ENCODE results near the gene SLC24A5.

SLC24A5 gene

DNA sequence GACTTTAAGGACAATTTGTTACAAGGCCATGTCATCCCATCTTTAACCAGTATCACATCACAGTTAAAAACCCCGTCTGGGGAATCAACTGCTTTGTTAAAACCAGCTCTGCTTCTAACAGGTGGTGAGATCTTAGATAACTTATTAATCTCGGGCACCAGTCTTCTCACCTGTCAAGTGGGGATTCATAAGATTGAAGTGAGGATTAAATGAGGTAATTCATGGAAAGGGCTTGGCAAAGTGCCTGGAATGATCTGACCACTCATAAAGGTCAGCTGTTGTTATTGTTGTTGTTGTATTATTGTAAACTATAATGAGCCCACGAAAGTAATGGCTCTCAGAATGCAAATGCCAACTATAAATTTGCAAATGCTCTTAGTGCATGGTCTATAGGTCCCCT, 30.1 kb upstream of the SLC24A5 start:
- no peaks in the 10 kb centered on the region for H3K4me1 ChIP-seq (ENCODE audit: control insufficient read depth in 1 of 2, insufficient read depth in 2 of 2, low read length in 2 of 2)
- H3K27ac ChIP-seq (ENCODE audit: low read length), result no peak overlapping the region

DNA sequence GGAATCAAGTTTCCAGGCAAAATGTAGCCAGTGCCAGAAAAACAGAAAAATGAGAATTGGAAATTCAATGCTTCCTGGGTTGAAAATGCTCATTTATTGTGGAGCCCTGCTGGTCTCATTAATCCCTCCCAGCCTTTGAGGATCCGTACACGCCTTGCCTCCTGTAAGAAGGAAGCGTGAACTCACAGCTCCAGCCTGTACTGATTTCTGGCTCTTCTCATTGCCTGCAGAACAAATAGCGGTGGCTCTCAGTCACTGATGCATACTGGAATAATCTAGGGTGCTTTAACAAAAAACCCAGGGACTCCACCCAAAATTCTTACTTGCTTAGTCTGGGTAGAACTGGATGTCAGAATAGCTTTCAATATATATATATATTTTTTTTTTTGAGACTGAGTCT, 29.3 kb upstream of the SLC24A5 start:
- Histone ChIP-seq H3K4me1 (ENCODE audit: control insufficient read depth in 1 of 2, insufficient read depth in 2 of 2, low read length in 2 of 2) (no peaks in the 10 kb centered on the region), H3K27ac (ENCODE audit: low read length) (no peak overlapping the region), H3K4me3 (ENCODE audit: low read depth in 1 of 2, low read length in 2 of 2) (no peak overlapping the region), H3K9me3 (ENCODE audit: control insufficient read depth in 1 of 2, low read length in 2 of 2) (no peaks in the 10 kb centered on the region), H3K36me3 (ENCODE audit: control insufficient read depth in 1 of 2, insufficient read depth in 2 of 2, low read length in 2 of 2) (no peaks in the 10 kb centered on the region), H3K27me3 (ENCODE audit: low read depth, low read length) (no peaks in the 10 kb centered on the region)

More for the DNA sequence above, 30.1 kb upstream of the SLC24A5 start:
- H3K27me3 ChIP-seq (ENCODE audit: low read depth, low read length), result no peaks in the 10 kb centered on the region
- no peak overlapping the region for H3K4me3 ChIP-seq (ENCODE audit: low read depth in 1 of 2, low read length in 2 of 2)
- H3K36me3 ChIP-seq (ENCODE audit: control insufficient read depth in 1 of 2, insufficient read depth in 2 of 2, low read length in 2 of 2), result no peaks in the 10 kb centered on the region
- no peaks in the 10 kb centered on the region for H3K9me3 ChIP-seq (ENCODE audit: control insufficient read depth in 1 of 2, low read length in 2 of 2)

DNA sequence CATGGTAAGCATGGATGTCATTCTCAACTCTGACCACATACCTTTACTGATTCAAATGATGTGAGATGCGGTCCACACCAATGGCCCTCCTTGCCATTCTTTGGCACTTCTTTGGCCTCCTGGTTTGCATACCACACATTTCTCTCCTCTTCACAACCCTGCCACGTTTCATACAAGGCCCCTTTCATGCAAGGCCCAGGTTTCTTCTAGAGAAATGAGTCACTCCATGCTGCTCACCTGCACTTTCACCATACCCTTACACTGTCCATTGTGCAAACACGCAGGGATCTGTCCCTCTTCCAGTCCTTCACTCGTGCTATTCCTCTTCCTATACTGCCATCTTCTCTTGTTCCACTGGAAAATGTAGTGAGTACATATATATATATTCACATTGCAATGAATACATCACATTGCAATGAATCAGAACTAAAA, 24.4 kb upstream of the SLC24A5 start:
- Histone ChIP-seq H3K27ac (ENCODE audit: low read length) (no peak overlapping the region), H3K4me1 (ENCODE audit: control insufficient read depth in 1 of 2, insufficient read depth in 2 of 2, low read length in 2 of 2) (no peaks in the 10 kb centered on the region), H3K4me3 (ENCODE audit: low read depth in 1 of 2, low read length in 2 of 2) (no peak overlapping the region), H3K27me3 (ENCODE audit: low read depth, low read length) (no peaks in the 10 kb centered on the region), H3K9me3 (ENCODE audit: control insufficient read depth in 1 of 2, low read length in 2 of 2) (no peaks in the 10 kb centered on the region), H3K36me3 (ENCODE audit: control insufficient read depth in 1 of 2, insufficient read depth in 2 of 2, low read length in 2 of 2) (no peaks in the 10 kb centered on the region)

DNA sequence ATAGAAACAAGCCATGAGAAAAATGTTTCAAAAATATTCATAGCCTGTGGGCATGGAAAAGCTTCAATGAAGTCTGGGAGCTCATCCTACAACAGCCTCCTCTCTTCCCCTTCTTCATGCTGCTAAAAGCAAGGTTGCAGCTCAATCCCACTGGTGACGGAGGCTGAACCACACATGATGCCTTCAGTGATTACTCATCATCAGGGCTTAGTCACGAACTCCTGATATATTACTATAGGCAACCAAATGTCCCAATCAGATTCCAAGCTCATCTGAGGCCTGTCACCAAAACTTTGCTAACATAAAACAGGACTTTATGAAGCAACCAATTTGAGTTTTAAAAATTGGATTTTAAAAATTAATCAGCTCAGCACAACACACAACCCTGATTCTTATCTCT, 24.0 kb upstream of the SLC24A5 start:
- H3K27ac ChIP-seq (ENCODE audit: low read length), result no peak overlapping the region
- H3K4me1 ChIP-seq (ENCODE audit: control insufficient read depth in 1 of 2, insufficient read depth in 2 of 2, low read length in 2 of 2), result no peaks in the 10 kb centered on the region
- H3K27me3 ChIP-seq (ENCODE audit: low read depth, low read length), result no peaks in the 10 kb centered on the region

DNA sequence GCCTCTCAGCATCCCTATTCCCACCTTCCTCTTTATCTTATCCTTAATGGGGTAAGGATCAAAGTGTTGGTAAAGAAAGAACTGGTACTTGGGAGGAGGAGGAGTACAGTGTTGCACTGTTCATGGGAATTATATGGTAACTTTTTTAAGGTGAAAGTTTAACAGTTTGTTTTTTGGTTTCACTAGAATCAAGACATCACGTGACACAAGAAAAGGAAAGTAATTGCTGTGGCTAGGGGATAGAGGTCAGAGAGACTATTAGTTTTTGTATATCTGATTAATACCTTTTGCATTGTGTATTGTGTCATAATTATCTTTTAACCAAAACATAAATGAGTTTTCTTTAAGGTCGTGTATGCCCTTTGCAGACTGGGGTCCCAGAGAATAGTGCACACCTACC, 23.5 kb upstream of the SLC24A5 start:
- no peaks in the 10 kb centered on the region for H3K9me3 ChIP-seq (ENCODE audit: control insufficient read depth in 1 of 2, low read length in 2 of 2)
- H3K36me3 ChIP-seq (ENCODE audit: control insufficient read depth in 1 of 2, insufficient read depth in 2 of 2, low read length in 2 of 2), result no peaks in the 10 kb centered on the region
- H3K4me1 ChIP-seq (ENCODE audit: control insufficient read depth in 1 of 2, insufficient read depth in 2 of 2, low read length in 2 of 2), result no peaks in the 10 kb centered on the region
- no peak overlapping the region for H3K27ac ChIP-seq (ENCODE audit: low read length)
- no peaks in the 10 kb centered on the region for H3K27me3 ChIP-seq (ENCODE audit: low read depth, low read length)
- H3K4me3 ChIP-seq (ENCODE audit: low read depth in 1 of 2, low read length in 2 of 2), result no peak overlapping the region

More for the DNA sequence above, 24.0 kb upstream of the SLC24A5 start:
- Histone ChIP-seq H3K9me3 (ENCODE audit: control insufficient read depth in 1 of 2, low read length in 2 of 2) (no peaks in the 10 kb centered on the region), H3K36me3 (ENCODE audit: control insufficient read depth in 1 of 2, insufficient read depth in 2 of 2, low read length in 2 of 2) (no peaks in the 10 kb centered on the region), H3K4me3 (ENCODE audit: low read depth in 1 of 2, low read length in 2 of 2) (no peak overlapping the region)

DNA sequence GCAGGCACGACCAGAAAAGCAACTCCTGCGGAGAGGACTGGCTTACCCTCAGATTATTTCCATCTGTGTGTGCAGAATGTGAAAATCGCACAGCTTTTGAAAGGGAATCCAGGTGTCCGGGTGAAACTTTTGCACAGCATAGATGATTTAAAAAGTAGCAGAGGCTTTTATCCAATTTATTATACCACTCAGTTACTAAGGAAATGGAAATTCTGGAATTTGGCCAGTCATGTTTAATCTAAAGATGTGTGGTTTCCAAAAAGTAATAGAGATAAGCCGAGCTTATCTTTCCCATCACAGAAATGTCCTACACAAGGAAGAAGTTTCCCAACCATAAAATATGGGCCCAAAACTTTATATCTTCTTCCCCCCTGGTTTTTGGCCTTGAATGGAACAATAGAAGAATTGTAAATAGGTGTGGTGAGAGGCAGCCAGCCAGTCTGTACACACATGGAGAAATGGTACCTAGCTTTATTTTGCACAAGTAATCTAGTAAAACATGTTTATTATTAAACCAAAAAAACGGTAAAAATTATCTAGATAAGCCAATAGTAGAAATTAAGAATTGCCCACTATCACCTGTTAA, 19.3 kb upstream of the SLC24A5 start:
- H3K9me3 ChIP-seq (ENCODE audit: control insufficient read depth in 1 of 2, low read length in 2 of 2), result no peaks in the 10 kb centered on the region
- no peaks in the 10 kb centered on the region for H3K27me3 ChIP-seq (ENCODE audit: low read depth, low read length)
- no peak overlapping the region for H3K4me3 ChIP-seq (ENCODE audit: low read depth in 1 of 2, low read length in 2 of 2)
- no peaks in the 10 kb centered on the region for H3K36me3 ChIP-seq (ENCODE audit: control insufficient read depth in 1 of 2, insufficient read depth in 2 of 2, low read length in 2 of 2)
- no peaks in the 10 kb centered on the region for H3K4me1 ChIP-seq (ENCODE audit: control insufficient read depth in 1 of 2, insufficient read depth in 2 of 2, low read length in 2 of 2)
- H3K27ac ChIP-seq (ENCODE audit: low read length), result no peak overlapping the region

DNA sequence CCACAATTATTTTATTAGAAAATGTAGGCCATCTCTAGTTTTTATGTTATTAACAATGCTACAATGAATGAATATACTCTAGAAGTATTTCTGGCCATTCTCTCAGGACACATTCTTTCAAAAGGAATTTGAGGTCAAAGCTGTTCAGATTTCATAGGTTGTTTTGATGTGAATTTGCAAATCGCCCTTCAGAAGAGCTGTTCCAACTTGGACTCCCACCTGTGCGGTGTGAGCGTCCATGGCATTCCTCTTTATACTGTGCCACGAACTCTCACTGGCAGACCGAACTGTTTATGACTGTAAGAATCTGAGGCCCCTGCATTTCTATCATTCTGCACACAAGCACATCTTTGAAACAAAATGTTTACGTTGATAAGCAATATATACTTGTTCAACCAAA, 18.6 kb upstream of the SLC24A5 start:
- no peaks in the 10 kb centered on the region for H3K36me3 ChIP-seq (ENCODE audit: control insufficient read depth in 1 of 2, insufficient read depth in 2 of 2, low read length in 2 of 2)
- no peak overlapping the region for H3K27ac ChIP-seq (ENCODE audit: low read length)
- no peaks in the 10 kb centered on the region for H3K27me3 ChIP-seq (ENCODE audit: low read depth, low read length)
- H3K4me1 ChIP-seq (ENCODE audit: control insufficient read depth in 1 of 2, insufficient read depth in 2 of 2, low read length in 2 of 2), result no peaks in the 10 kb centered on the region
- no peak overlapping the region for H3K4me3 ChIP-seq (ENCODE audit: low read depth in 1 of 2, low read length in 2 of 2)
- no peaks in the 10 kb centered on the region for H3K9me3 ChIP-seq (ENCODE audit: control insufficient read depth in 1 of 2, low read length in 2 of 2)

DNA sequence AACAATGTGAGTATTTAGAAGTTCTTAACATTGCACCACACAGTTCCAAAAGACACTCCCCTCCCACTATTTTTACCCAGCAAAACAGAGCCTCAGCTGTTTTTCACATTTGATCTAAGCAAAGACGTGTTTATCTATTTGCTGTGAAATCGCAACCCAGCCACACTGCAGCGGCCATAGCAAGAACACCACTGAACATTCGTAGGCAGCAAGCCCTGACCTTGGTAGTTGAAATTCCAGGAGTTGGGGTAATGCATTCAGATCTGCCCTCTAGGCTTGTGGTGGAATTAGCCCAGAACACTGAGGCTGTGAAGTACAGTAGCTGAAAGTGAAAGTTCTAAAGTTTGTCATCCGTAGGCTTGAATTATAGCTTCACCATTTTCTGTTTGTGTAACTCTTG, 17.1 kb upstream of the SLC24A5 start:
- no peaks in the 10 kb centered on the region for H3K9me3 ChIP-seq (ENCODE audit: control insufficient read depth in 1 of 2, low read length in 2 of 2)
- H3K4me3 ChIP-seq (ENCODE audit: low read depth in 1 of 2, low read length in 2 of 2), result no peak overlapping the region
- H3K27ac ChIP-seq (ENCODE audit: low read length), result no peak overlapping the region
- no peaks in the 10 kb centered on the region for H3K4me1 ChIP-seq (ENCODE audit: control insufficient read depth in 1 of 2, insufficient read depth in 2 of 2, low read length in 2 of 2)
- no peaks in the 10 kb centered on the region for H3K27me3 ChIP-seq (ENCODE audit: low read depth, low read length)
- H3K36me3 ChIP-seq (ENCODE audit: control insufficient read depth in 1 of 2, insufficient read depth in 2 of 2, low read length in 2 of 2), result no peaks in the 10 kb centered on the region

DNA sequence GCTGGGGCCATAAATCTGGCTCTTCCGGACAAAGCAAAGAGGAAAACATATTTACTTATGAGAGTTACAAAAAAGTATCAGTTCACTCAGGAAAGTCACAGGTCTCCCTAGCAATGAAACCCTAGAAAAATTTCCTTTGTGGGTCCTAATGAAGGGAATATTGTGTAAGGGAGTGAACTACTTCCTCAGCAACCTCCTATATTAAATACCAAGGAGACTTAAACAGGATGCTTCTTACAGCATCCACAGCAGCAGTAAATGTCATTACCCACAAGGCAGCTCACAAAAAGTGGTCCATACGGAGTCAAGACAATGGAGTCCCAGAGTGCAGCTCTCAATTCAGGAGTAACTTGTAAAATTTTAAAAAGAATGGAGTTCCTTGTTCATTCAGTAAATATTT, 14.9 kb upstream of the SLC24A5 start:
- H3K27ac ChIP-seq (ENCODE audit: low read length), result no peak overlapping the region
- no peaks in the 10 kb centered on the region for H3K27me3 ChIP-seq (ENCODE audit: low read depth, low read length)
- H3K36me3 ChIP-seq (ENCODE audit: control insufficient read depth in 1 of 2, insufficient read depth in 2 of 2, low read length in 2 of 2), result no peaks in the 10 kb centered on the region
- no peak overlapping the region for H3K4me3 ChIP-seq (ENCODE audit: low read depth in 1 of 2, low read length in 2 of 2)
- H3K9me3 ChIP-seq (ENCODE audit: control insufficient read depth in 1 of 2, low read length in 2 of 2), result no peaks in the 10 kb centered on the region
- no peaks in the 10 kb centered on the region for H3K4me1 ChIP-seq (ENCODE audit: control insufficient read depth in 1 of 2, insufficient read depth in 2 of 2, low read length in 2 of 2)

DNA sequence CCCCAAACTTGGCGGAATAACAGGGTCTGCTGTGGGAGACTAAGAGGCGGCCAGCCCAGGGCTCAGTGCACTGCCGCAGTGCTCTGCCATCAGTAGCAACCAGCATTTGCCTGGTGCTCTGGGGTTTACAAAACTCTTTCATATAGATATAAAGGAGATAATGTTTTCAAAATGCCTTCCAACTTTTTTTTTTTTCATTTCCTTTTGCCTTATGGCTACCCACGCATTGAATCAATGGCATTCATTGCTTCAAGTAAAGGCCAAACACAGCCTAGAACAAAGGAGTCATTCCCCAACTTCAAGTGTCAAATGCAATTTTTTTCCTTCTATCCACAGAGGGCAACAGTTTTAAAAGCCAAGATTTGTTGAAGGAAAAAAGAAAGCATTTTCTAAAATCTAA, 11.6 kb upstream of the SLC24A5 start:
- H3K36me3 ChIP-seq (ENCODE audit: control insufficient read depth in 1 of 2, insufficient read depth in 2 of 2, low read length in 2 of 2), result no peaks in the 10 kb centered on the region
- no peak overlapping the region for H3K27ac ChIP-seq (ENCODE audit: low read length)
- H3K27me3 ChIP-seq (ENCODE audit: low read depth, low read length), result no peaks in the 10 kb centered on the region
- no peak overlapping the region for H3K4me3 ChIP-seq (ENCODE audit: low read depth in 1 of 2, low read length in 2 of 2)
- no peaks in the 10 kb centered on the region for H3K9me3 ChIP-seq (ENCODE audit: control insufficient read depth in 1 of 2, low read length in 2 of 2)
- no peaks in the 10 kb centered on the region for H3K4me1 ChIP-seq (ENCODE audit: control insufficient read depth in 1 of 2, insufficient read depth in 2 of 2, low read length in 2 of 2)

DNA sequence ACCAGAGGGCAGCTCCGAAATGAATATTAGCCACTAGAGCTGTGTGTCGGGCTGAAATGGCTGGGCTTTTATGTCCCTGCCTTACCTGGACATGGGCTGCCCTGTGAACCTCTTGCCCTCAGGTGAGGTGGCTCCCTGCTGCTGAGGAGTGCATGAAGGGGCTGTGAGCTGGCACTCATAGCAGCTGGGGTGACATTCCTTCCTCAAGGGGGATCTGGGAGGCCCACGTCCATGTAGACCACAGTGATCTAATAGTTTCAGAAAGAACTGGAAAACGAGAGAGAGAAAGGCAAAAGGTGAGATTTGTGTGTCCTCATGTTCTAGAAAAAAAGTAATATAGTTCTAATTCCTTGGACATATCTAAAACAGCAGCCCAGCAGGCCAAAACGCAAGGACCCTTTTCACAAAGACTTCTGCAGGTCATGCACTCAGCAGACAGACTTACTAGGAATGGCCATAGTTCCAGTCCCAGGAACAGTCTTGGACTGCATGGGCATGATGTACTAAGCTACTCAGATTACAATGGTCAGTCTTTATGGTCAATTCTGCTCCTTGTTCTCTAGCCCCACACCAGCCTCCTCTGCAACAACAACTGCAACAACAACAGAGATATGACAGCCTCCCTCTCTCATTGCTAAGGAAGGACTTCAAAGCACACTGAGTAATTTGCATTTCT, 10.8 kb upstream of the SLC24A5 start:
- H3K36me3 ChIP-seq (ENCODE audit: control insufficient read depth in 1 of 2, insufficient read depth in 2 of 2, low read length in 2 of 2), result no peaks in the 10 kb centered on the region
- no peak overlapping the region for H3K27ac ChIP-seq (ENCODE audit: low read length)
- no peaks in the 10 kb centered on the region for H3K27me3 ChIP-seq (ENCODE audit: low read depth, low read length)
- H3K9me3 ChIP-seq (ENCODE audit: control insufficient read depth in 1 of 2, low read length in 2 of 2), result no peaks in the 10 kb centered on the region
- H3K4me3 ChIP-seq (ENCODE audit: low read depth in 1 of 2, low read length in 2 of 2), result no peak overlapping the region
- H3K4me1 ChIP-seq (ENCODE audit: control insufficient read depth in 1 of 2, insufficient read depth in 2 of 2, low read length in 2 of 2), result no peaks in the 10 kb centered on the region

DNA sequence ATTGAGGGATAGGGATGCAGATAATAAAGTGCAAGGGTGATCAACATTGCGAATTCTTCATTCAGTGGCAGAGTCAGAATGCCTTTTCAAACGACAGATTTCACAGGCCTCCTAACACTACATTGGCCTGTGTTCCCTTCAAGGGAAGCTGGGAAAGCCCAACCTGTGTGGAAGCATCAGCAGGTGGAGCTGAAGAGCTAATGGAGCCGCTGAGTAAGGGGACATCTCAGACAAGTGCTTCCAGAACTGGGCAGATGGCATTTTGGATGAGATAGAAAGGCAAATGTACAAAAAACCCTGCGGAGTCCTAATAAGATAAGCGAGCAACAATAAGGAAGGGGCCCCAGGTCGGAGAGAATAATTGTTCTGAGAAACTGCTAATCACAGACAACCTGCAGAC, 8.5 kb upstream of the SLC24A5 start:
- no peaks in the 10 kb centered on the region for H3K27me3 ChIP-seq (ENCODE audit: low read depth, low read length)
- no peaks in the 10 kb centered on the region for H3K36me3 ChIP-seq (ENCODE audit: control insufficient read depth in 1 of 2, insufficient read depth in 2 of 2, low read length in 2 of 2)
- H3K9me3 ChIP-seq (ENCODE audit: control insufficient read depth in 1 of 2, low read length in 2 of 2), result no peaks in the 10 kb centered on the region
- H3K4me3 ChIP-seq (ENCODE audit: low read depth in 1 of 2, low read length in 2 of 2), result no peak overlapping the region
- H3K4me1 ChIP-seq (ENCODE audit: control insufficient read depth in 1 of 2, insufficient read depth in 2 of 2, low read length in 2 of 2), result no peaks in the 10 kb centered on the region
- no peak overlapping the region for H3K27ac ChIP-seq (ENCODE audit: low read length)
